Measurements from ENCODE around the gene GRM3.

GRM3 gene

GRCh38 chr7:86706406-86706805 lies 62.7 kb downstream of the GRM3 start:
- DNase-seq: no peak

- no peak for DNase-seq
These were observed 64.4 kb downstream of the GRM3 start for GRCh38 chr7:86708031-86708680.

GRCh38 chr7:86720306-86720705 lies 76.6 kb downstream of the GRM3 start:
- no peak for DNase-seq

- DNase-seq: no peak
These were observed 90.1 kb downstream of the GRM3 start for GRCh38 chr7:86733783-86734182.

GRCh38 chr7:86745013-86745745 lies 101.5 kb downstream of the GRM3 start:
- DNase-seq: no peak

- DNase-seq: no peak
These were observed 104.0 kb downstream of the GRM3 start for GRCh38 chr7:86747698-86748097.

GRCh38 chr7:86748201-86748600 lies 104.5 kb downstream of the GRM3 start:
- DNase-seq: no peak

GRCh38 chr7:86748843-86749719 lies 105.4 kb downstream of the GRM3 start:
- DNase-seq: no peak

- no peak for DNase-seq
These were observed 106.3 kb downstream of the GRM3 start for GRCh38 chr7:86749741-86750665.

- DNase-seq: no peak
These were observed 116.5 kb downstream of the GRM3 start for GRCh38 chr7:86760236-86760635.

- DNase-seq: no peak
These were observed 118.4 kb downstream of the GRM3 start for GRCh38 chr7:86762129-86762528.

- DNase-seq: no peak
These were observed 122.2 kb downstream of the GRM3 start for GRCh38 chr7:86765931-86766330.

GRCh38 chr7:86768394-86768793 lies 124.7 kb downstream of the GRM3 start:
- no peak for DNase-seq

GRCh38 chr7:86768967-86769760 lies 125.5 kb downstream of the GRM3 start:
- DNase-seq: peak; percentile 8 to 9

- DNase-seq: no peak
These were observed 129.6 kb downstream of the GRM3 start for GRCh38 chr7:86773309-86773708.

GRCh38 chr7:86775203-86775602 lies 131.5 kb downstream of the GRM3 start:
- DNase-seq: no peak

GRCh38 chr7:86776136-86776535 lies 132.4 kb downstream of the GRM3 start:
- no peak for DNase-seq

- no peak for DNase-seq
These were observed 134.6 kb downstream of the GRM3 start for GRCh38 chr7:86778271-86778670.

- no peak for DNase-seq
These were observed 141.1 kb downstream of the GRM3 start for GRCh38 chr7:86784765-86785164.

GRCh38 chr7:86785641-86786040 lies 141.9 kb downstream of the GRM3 start:
- no peak for DNase-seq

- DNase-seq: no peak
These were observed 142.7 kb downstream of the GRM3 start for GRCh38 chr7:86786376-86786775.

- no peak for DNase-seq
These were observed 145.2 kb downstream of the GRM3 start for GRCh38 chr7:86788948-86789347.
